Smooth muscle cell (in vitro differentiated cells): ENCODE measurements around the gene SCN9A. TPM values are rescaled to one million over a fixed set of nuclear protein-coding genes. Genes with fewer than 3 reads are reported as not detected.

ENCODE experiments used
- DNase-seq: peaks from one replicate; lab custom pipeline; 2025; ENCODE audit not compliant: unreplicated experiment; lab: John Stamatoyannopoulos, UW
- H2AFZ ChIP-seq: fragments of 200-600 bp; sonication (generic); 2 replicates; pipeline ENCODE4 v1.6.0; 2016; ENCODE audit warnings: antibody characterized with exemption, low read depth, mild to moderate bottlenecking
- H3F3A ChIP-seq: fragments of 200-600 bp; sonication (generic); 2 replicates; pipeline ENCODE4 v1.6.0; 2017; ENCODE audit warnings: antibody characterized with exemption, low read depth
- H3K27ac ChIP-seq: fragments of 200-600 bp; sonication (generic); 2 replicates; pipeline ENCODE4 v1.5.1; 2016; ENCODE audit warnings: low read depth, mild to moderate bottlenecking
- H3K27me3 ChIP-seq: fragments of 200-600 bp; sonication (generic); 2 replicates; pipeline ENCODE4 v1.6.1; 2016; ENCODE audit warnings: low read depth, mild to moderate bottlenecking
- H3K36me3 ChIP-seq: fragments of 200-600 bp; sonication (generic); 2 replicates; pipeline ENCODE4 v1.5.1; 2016; ENCODE audit warnings: low read depth
- H3K4me1 ChIP-seq: fragments of 200-600 bp; sonication (generic); 2 replicates; pipeline ENCODE4 v1.5.1; 2016; ENCODE audit warnings: low read depth
- H3K4me2 ChIP-seq: fragments of 200-600 bp; sonication (generic); 2 replicates; pipeline ENCODE4 v1.6.0; 2016; ENCODE audit warnings: mild to moderate bottlenecking
- H3K4me3 ChIP-seq: fragments of 200-600 bp; sonication (generic); 2 replicates; pipeline ENCODE4 v1.5.1; 2016; ENCODE audit warnings: mild to moderate bottlenecking
- H3K79me2 ChIP-seq: fragments of 200-600 bp; sonication (generic); 2 replicates; pipeline ENCODE4 v1.6.0; 2016; ENCODE audit warnings: low read depth, mild to moderate bottlenecking
- H3K9ac ChIP-seq: fragments of 200-600 bp; sonication (generic); 2 replicates; pipeline ENCODE4 v1.6.0; 2016; ENCODE audit warnings: low read depth
- H3K9me3 ChIP-seq: fragments of 200-600 bp; sonication (generic); replicated peaks from 2 replicates; pipeline ENCODE4 v1.5.1; 2016; ENCODE audit warnings: low read depth
- H4K20me1 ChIP-seq: fragments of 200-600 bp; sonication (generic); 2 replicates; pipeline ENCODE4 v1.6.0; 2016; ENCODE audit warnings: low read depth
- CTCF ChIP-seq: fragments of 200-600 bp; sonication (generic); IDR thresholded peaks from 2 replicates; pipeline ENCODE4 v1.5.1; 2017; ENCODE audit warnings: borderline replicate concordance, mild to moderate bottlenecking, antibody characterized with exemption; ENCODE audit not compliant: insufficient read depth, poor library complexity, severe bottlenecking
- WGBS: methylation state at CpG from one replicate; pipeline ENCODE4 v1.1.7; 2016; ENCODE audit warnings: low lambda C conversion rate; 5-methylcytosine and 5-hydroxymethylcytosine counted together
- polyA plus RNA-seq: library from polyadenylated mRNA; unstranded; fragments of >200 nt; fragmentation: Nextera tagmentation; extraction: Ambion mirVana; gene quantifications from 2 replicates; pipeline ENCODE4 v1.2.1, GENCODE V29; 2016
- total RNA-seq: library from RNA; depleted of rRNA; stranded (reverse); fragments of >200 nt; gene quantifications from 2 replicates; pipeline ENCODE4 v1.2.3, GENCODE V29; 2014

SCN9A gene
- total and polyA plus RNA-seq, 2 experiments from 2014 or later: 0.49 TPM; not detected in 1

GRCh38 chr2:166240387-166241313, 135.1 kb downstream of the SCN9A start:
- H3K4me1 ChIP-seq: no peaks in the 10 kb centered on the region
- no peaks in the 10 kb centered on the region for H3K79me2 ChIP-seq
- no peaks in the 10 kb centered on the region for H3K27me3 ChIP-seq
- no peaks in the 10 kb centered on the region for H3K36me3 ChIP-seq
- H3K27ac ChIP-seq: no peak overlapping the region
- no peak for DNase-seq
- no peaks in the 10 kb centered on the region for H3F3A ChIP-seq
- no peak overlapping the region for H3K4me2 ChIP-seq
- no peaks in the 10 kb centered on the region for H4K20me1 ChIP-seq
- no peaks in the 10 kb centered on the region for H3K9me3 ChIP-seq
- 88% methylated on average over 1 of the region's 1 CpG for WGBS
- no peak overlapping the region for H2AFZ ChIP-seq
- H3K9ac ChIP-seq: no peak overlapping the region
- no peak overlapping the region for H3K4me3 ChIP-seq
- TF ChIP-seq CTCF: no peak

- H3K4me1 ChIP-seq: no peaks in the 10 kb centered on the region
- no peaks in the 10 kb centered on the region for H3F3A ChIP-seq
- H3K9ac ChIP-seq: no peak overlapping the region
- H3K27me3 ChIP-seq: no peaks in the 10 kb centered on the region
- no peaks in the 10 kb centered on the region for H3K9me3 ChIP-seq
- H3K4me2 ChIP-seq: no peak overlapping the region
- TF ChIP-seq CTCF: no peak
- H3K36me3 ChIP-seq: no peaks in the 10 kb centered on the region
- DNase-seq: no peak
- H3K27ac ChIP-seq: no peak overlapping the region
- H2AFZ ChIP-seq: no peak overlapping the region
- WGBS: 38% methylated on average over 3 of the region's 3 CpGs
- no peaks in the 10 kb centered on the region for H4K20me1 ChIP-seq
- no peaks in the 10 kb centered on the region for H3K79me2 ChIP-seq
- H3K4me3 ChIP-seq: no peak overlapping the region
Measured at GRCh38 chr2:166239548-166239947, 136.2 kb downstream of the SCN9A start.

- H3K9ac ChIP-seq: no peak overlapping the region
Measured at GRCh38 chr2:166238176-166238575, 137.6 kb downstream of the SCN9A start.

More at GRCh38 chr2:166238176-166238575, 137.6 kb downstream of the SCN9A start:
- TF ChIP-seq CTCF: no peak
- Histone ChIP-seq H3K36me3 (no peaks in the 10 kb centered on the region), H3K4me3 (no peak overlapping the region), H3K4me2 (no peak overlapping the region), H3K27me3 (no peaks in the 10 kb centered on the region), H3K79me2 (no peaks in the 10 kb centered on the region), H4K20me1 (no peaks in the 10 kb centered on the region), H3K9me3 (no peaks in the 10 kb centered on the region), H3K4me1 (no peaks in the 10 kb centered on the region), H2AFZ (no peak overlapping the region), H3F3A (no peaks in the 10 kb centered on the region), H3K27ac (no peak overlapping the region)
- no peak for DNase-seq
